DND-41 (cell line): ENCODE data around the gene FRAT1.

ENCODE experiments used
- ATAC-seq: fragments of 200-7000 bp; cut with Tn5 transposase; 3 replicates; pipeline ENCODE4 v1.9.1; 2021; ENCODE audit warnings: low read depth; ENCODE audit not compliant: insufficient read depth
- DNase-seq: peaks from one replicate; pipeline ENCODE4 v3.0.0-alpha.2; 2020
- H2AFZ ChIP-seq: 2 replicates; pipeline ENCODE4 v1.6.0; 2012; ENCODE audit warnings: low read depth, low read length
- H3K27ac ChIP-seq: 2 replicates; pipeline ENCODE4 v1.5.1; 2012; ENCODE audit warnings: low read length, inconsistent platforms
- H3K27me3 ChIP-seq: fragments of 200-600 bp; sonication (generic); 2 replicates; pipeline ENCODE4 v1.6.0; 2012; ENCODE audit warnings: low read length, mild to moderate bottlenecking, inconsistent platforms; ENCODE audit not compliant: insufficient read depth, poor library complexity
- H3K36me3 ChIP-seq: 2 replicates; pipeline ENCODE4 v1.5.1; 2012; ENCODE audit warnings: low read length, inconsistent platforms; ENCODE audit not compliant: insufficient read depth
- H3K4me1 ChIP-seq: 2 replicates; pipeline ENCODE4 v1.5.1; 2012; ENCODE audit warnings: mild to moderate bottlenecking, low read length; ENCODE audit not compliant: insufficient read depth
- H3K4me2 ChIP-seq: 2 replicates; pipeline ENCODE4 v1.6.0; 2012; ENCODE audit warnings: mild to moderate bottlenecking, moderate library complexity, low read length, inconsistent platforms; ENCODE audit not compliant: insufficient read depth
- H3K4me3 ChIP-seq, 2 experiments: fragments of 200-600 bp in 1 of 2; shearing (Covaris generic) in 1 of 2; 2 replicates each; pipeline ENCODE4 v1.5.1; 2012 to 2016; ENCODE audit warnings: inconsistent platforms in 2 of 2, low read length in 2 of 2, mild to moderate bottlenecking in 2 of 2, low read depth in 1 of 2, moderate library complexity in 1 of 2
- H3K79me2 ChIP-seq: 2 replicates; pipeline ENCODE4 v1.6.0; 2012; ENCODE audit warnings: low read length, inconsistent platforms; ENCODE audit not compliant: insufficient read depth
- H3K9ac ChIP-seq: 2 replicates; pipeline ENCODE4 v1.6.0; 2012; ENCODE audit warnings: low read depth, mild to moderate bottlenecking, inconsistent platforms, low read length, moderate library complexity
- H3K9me3 ChIP-seq: 2 replicates; pipeline ENCODE4 v1.5.1; 2012; ENCODE audit warnings: low read length, moderate library complexity, mild to moderate bottlenecking, inconsistent platforms; ENCODE audit not compliant: insufficient read depth, severe bottlenecking
- H4K20me1 ChIP-seq: 2 replicates; pipeline ENCODE4 v1.6.0; 2012; ENCODE audit warnings: low read length; ENCODE audit not compliant: insufficient read depth
- CTCF ChIP-seq: IDR thresholded peaks from 2 replicates; pipeline ENCODE4 v1.5.1; 2012; ENCODE audit warnings: borderline replicate concordance, low read length, moderate library complexity, mild to moderate bottlenecking; ENCODE audit not compliant: poor library complexity, severe bottlenecking; ENCODE audit errors: extremely low read depth
- EZH2 ChIP-seq: IDR thresholded peaks from 3 replicates; pipeline ENCODE4 v1.6.1; 2012; ENCODE audit warnings: borderline replicate concordance, low read depth, mild to moderate bottlenecking, moderate library complexity, low read length, inconsistent platforms; ENCODE audit not compliant: severe bottlenecking

Gene FRAT1

GRCh38 chr10:97318772-97319651, at the start of gene FRAT1:
Gene FRAT1, plus strand, starts transcription at chr10:97319271. Its CDS starts 183 bp downstream, at chr10:97319454.
- Histone ChIP-seq H3K4me3 (peak within 1 kb of the TSS; percentile 55 to 58; a peak in 3 of 4 replicates), H3K79me2 (0 out of 2 replicates have a peak, but pooled peaks cover 3% of the 10 kb centered on the region), H4K20me1 (0 out of 2 replicates have a peak, but pooled peaks cover 3% of the 10 kb centered on the region), H3K27ac (peak within 1 kb of the TSS; percentile 79), H2AFZ (peak within 1 kb of the TSS; percentile 80), H3K36me3 (no peaks in the 10 kb centered on the region), H3K9ac (peak within 1 kb of the TSS; percentile 61), H3K9me3 (no peaks in the 10 kb centered on the region), H3K4me1 (peaks cover 23% of the 10 kb centered on the region), H3K4me2 (peak within 1 kb of the TSS; percentile 97), H3K27me3 (peaks cover 7% of the 10 kb centered on the region)
- ATAC-seq = peak; percentile 83
- DNase-seq = peak; percentile 89
- no peak for TF ChIP-seq CTCF
- no peak for TF ChIP-seq EZH2

- Histone ChIP-seq H3K79me2 (peaks cover 88% of the 10 kb centered on the region), H3K4me1 (no peaks in the 10 kb centered on the region), H3K27me3 (no peaks in the 10 kb centered on the region), H3K27ac (no peak overlapping the region), H3K9ac (no peak overlapping the region), H3K36me3 (no peaks in the 10 kb centered on the region; the same call in 1 of the 2 replicates), H3K4me3 (no peak overlapping the region), H3K9me3 (no peaks in the 10 kb centered on the region), H2AFZ (no peak overlapping the region), H4K20me1 (peaks cover 25% of the 10 kb centered on the region; the same call in 1 of the 2 replicates), H3K4me2 (no peak overlapping the region)
- ATAC-seq (no peak), DNase-seq (no peak)
- no peak for TF ChIP-seq EZH2
- TF ChIP-seq CTCF = no peak
These were observed 48.4 kb upstream of the FRAT1 start for GRCh38 chr10:97270523-97271154.

GRCh38 chr10:97273700-97274099, 45.4 kb upstream of the FRAT1 start:
- H4K20me1 ChIP-seq = peaks cover 17% of the 10 kb centered on the region; the same call in 1 of the 2 replicates
- H3K4me3 ChIP-seq = no peak overlapping the region
- H2AFZ ChIP-seq = no peak overlapping the region
- peaks cover 72% of the 10 kb centered on the region for H3K79me2 ChIP-seq
- no peak overlapping the region for H3K27ac ChIP-seq
- H3K4me2 ChIP-seq = no peak overlapping the region
- TF ChIP-seq EZH2 (no peak), CTCF (no peak)
- no peak overlapping the region for H3K9ac ChIP-seq
- no peaks in the 10 kb centered on the region for H3K27me3 ChIP-seq
- peaks cover 6% of the 10 kb centered on the region; the same call in 1 of the 2 replicates for H3K4me1 ChIP-seq
- DNase-seq (no peak), ATAC-seq (no peak)
- no peaks in the 10 kb centered on the region for H3K36me3 ChIP-seq
- no peaks in the 10 kb centered on the region for H3K9me3 ChIP-seq
